Glomerular endothelial cell (primary cell): ENCODE measurements around the gene RNLS. TPM values are rescaled to one million over a fixed set of nuclear protein-coding genes. Genes with fewer than 3 reads are reported as not detected.

Experiments
- DNase-seq: peaks from one replicate; pipeline ENCODE4 v3.0.0-alpha.2; 2011; ENCODE audit warnings: low read depth, low spot score; ENCODE audit errors: extremely low read depth
- total RNA-seq: library from RNA; depleted of rRNA; stranded (reverse); fragments of >200 nt; gene quantifications from 2 replicates; pipeline ENCODE4 v1.2.3, GENCODE V29; 2015

The RNLS gene
- 1.5 and 5.9 TPM in 2 replicates for total RNA-seq

- DNase-seq = no peak
Observed at GRCh38 chr10:88582806-88583583, at the start of gene RNLS. RNLS (minus strand) TSS chr10:88583318.

- DNase-seq = no peak
Observed at GRCh38 chr10:88624840-88625239, 41.7 kb upstream of the RNLS start.

GRCh38 chr10:88623835-88624234, 40.7 kb upstream of the RNLS start:
- no peak for DNase-seq

- DNase-seq = no peak
Observed at GRCh38 chr10:88620441-88620840, 37.3 kb upstream of the RNLS start.

- no peak for DNase-seq
Observed at GRCh38 chr10:88618496-88618895, 35.4 kb upstream of the RNLS start.

GRCh38 chr10:88617772-88618300, 34.7 kb upstream of the RNLS start:
- DNase-seq = no peak

- no peak for DNase-seq
Observed at GRCh38 chr10:88616250-88616977, 33.3 kb upstream of the RNLS start.

- no peak for DNase-seq
Observed at GRCh38 chr10:88608780-88609179, 25.7 kb upstream of the RNLS start.

- no peak for DNase-seq
Observed at GRCh38 chr10:88608052-88608732, 25.1 kb upstream of the RNLS start.

- no peak for DNase-seq
Observed at GRCh38 chr10:88598055-88598454, 14.9 kb upstream of the RNLS start.

- no peak for DNase-seq
Observed at GRCh38 chr10:88594482-88594881, 11.4 kb upstream of the RNLS start.

- DNase-seq = no peak
Observed at GRCh38 chr10:88592906-88593305, 9.8 kb upstream of the RNLS start.

GRCh38 chr10:88592381-88592780, 9.3 kb upstream of the RNLS start:
- DNase-seq = no peak

GRCh38 chr10:88586462-88586861, 3.3 kb upstream of the RNLS start, which contains the start of gene LIPJ:
LIPJ (plus strand) TSS chr10:88586762; CDS start chr10:88590688, 3,926 bp downstream.
- no peak for DNase-seq

- no peak for DNase-seq
Observed at GRCh38 chr10:88583584-88583957, 453 bp upstream of the RNLS start.

GRCh38 chr10:88582411-88582805, 710 bp downstream of the RNLS start:
- DNase-seq = no peak

GRCh38 chr10:88565072-88565471, 18.0 kb downstream of the RNLS start:
- DNase-seq = no peak

- DNase-seq = no peak
Observed at GRCh38 chr10:88562152-88562551, 21.0 kb downstream of the RNLS start.

GRCh38 chr10:88557658-88558057, 25.5 kb downstream of the RNLS start:
- no peak for DNase-seq

- DNase-seq = no peak
Observed at GRCh38 chr10:88557256-88557655, 25.9 kb downstream of the RNLS start.

GRCh38 chr10:88555190-88555908, 27.8 kb downstream of the RNLS start:
- no peak for DNase-seq
